HepG2 (cell line): ENCODE measurements around the gene METTL25.

Experiments used
- AFF4 ChIP-seq: sonication (generic); formaldehyde crosslinking; IDR thresholded peaks from 2 replicates; pipeline ENCODE4 v1.4.0; 2020; ENCODE audit warnings: missing genetic modification reagents
- AHDC1 ChIP-seq: sonication (generic); formaldehyde crosslinking; IDR thresholded peaks from 2 replicates; pipeline ENCODE4 v1.5.1; 2020; ENCODE audit warnings: mild to moderate bottlenecking, missing genetic modification reagents, borderline replicate concordance
- CENPBD1 ChIP-seq: sonication (generic); formaldehyde crosslinking; IDR thresholded peaks from 2 replicates; pipeline ENCODE4 v1.8.0; 2022; ENCODE audit warnings: missing genetic modification reagents, low read depth, mild to moderate bottlenecking, borderline replicate concordance
- CREB3 ChIP-seq: sonication (generic); formaldehyde crosslinking; IDR thresholded peaks from 2 replicates; pipeline ENCODE4 v1.5.0; 2020; ENCODE audit warnings: missing genetic modification reagents
- CTCF ChIP-seq: sonication (generic); formaldehyde crosslinking; IDR thresholded peaks from 2 replicates; pipeline ENCODE4 v1.5.0; 2020; ENCODE audit warnings: mild to moderate bottlenecking, missing genetic modification reagents, moderate library complexity
- FOSL1 ChIP-seq: sonication (generic); formaldehyde crosslinking; IDR thresholded peaks from 2 replicates; pipeline ENCODE4 v1.9.0; 2021; ENCODE audit warnings: missing genetic modification reagents, borderline replicate concordance
- POLR2A ChIP-seq, 2 experiments: IDR thresholded peaks; 2 replicates each; pipeline ENCODE4 v1.6.1; 2011; ENCODE audit warnings: low read depth in 2 of 2, low read length in 2 of 2, mild to moderate bottlenecking in 1 of 2, moderate library complexity in 1 of 2; ENCODE audit not compliant: insufficient read depth in 1 of 2
- RXRA ChIP-seq: sonication (generic); formaldehyde crosslinking; IDR thresholded peaks from 2 replicates; pipeline ENCODE4 v1.5.1; 2020; ENCODE audit warnings: missing genetic modification reagents
- SRSF1 ChIP-seq: fragments of 200-400 bp; formaldehyde crosslinking; optimal IDR thresholded peaks from 2 replicates; pipeline ENCODE3; 2017; ENCODE audit warnings: mild to moderate bottlenecking, low read depth, low read length, moderate library complexity
- XBP1 ChIP-seq: sonication (generic); formaldehyde crosslinking; IDR thresholded peaks from 2 replicates; pipeline ENCODE4 v1.5.0; 2020; ENCODE audit warnings: missing genetic modification reagents
- ZBTB49 ChIP-seq: sonication (generic); formaldehyde crosslinking; IDR thresholded peaks from 2 replicates; pipeline ENCODE4 v1.4.0; 2020; ENCODE audit warnings: missing genetic modification reagents, borderline replicate concordance
- ZNF501 ChIP-seq: sonication (generic); formaldehyde crosslinking; IDR thresholded peaks from 2 replicates; pipeline ENCODE4 v1.5.1; 2020; ENCODE audit warnings: mild to moderate bottlenecking, moderate library complexity, missing genetic modification reagents

- TF ChIP-seq XBP1 (no peak), FOSL1 (no peak), ZBTB49 (CRISPR knock-in tag) (no peak), CENPBD1 (CRISPR knock-in tag) (no peak), CREB3 (CRISPR knock-in tag) (no peak), AHDC1 (CRISPR knock-in tag) (no peak), SRSF1 (no peak), RXRA (CRISPR knock-in tag) (no peak), POLR2A (IDR thresholded peaks at IDR 0.05; ENCODE audit: insufficient read depth in 1 of 2, low read depth in 2 of 2, low read length in 2 of 2) (no peak), AFF4 (CRISPR knock-in tag) (no peak), CTCF (CRISPR knock-in tag) (no peak), ZNF501 (CRISPR knock-in tag) (no peak)
Observed at GRCh38 chr12:82470906-82471512, 112.7 kb downstream of the METTL25 start.
